NCI-H187 treated with DMSO at 0.1 percent for 48 hours (cell line): ENCODE data around the gene DCAF10.
"Not testable (repeated sequence)": the region's sequence is repeated elsewhere in the genome, so short reads cannot be mapped to it uniquely, and the experiment has no call there.

ENCODE experiments used
- DNase-seq: peaks from one replicate; lab custom pipeline; 2025; lab: John Stamatoyannopoulos, UW

The DCAF10 gene

GRCh38 chr9:37908698-37909186 lies 108.1 kb downstream of the DCAF10 start:
- no peak for DNase-seq

- no peak for DNase-seq
These were observed 108.7 kb downstream of the DCAF10 start for GRCh38 chr9:37909326-37909725.

GRCh38 chr9:37909836-37910235 lies 109.2 kb downstream of the DCAF10 start:
- not testable (repeated sequence) for DNase-seq

- no peak for DNase-seq
These were observed 109.7 kb downstream of the DCAF10 start for GRCh38 chr9:37910271-37910670.

- DNase-seq, result no peak
These were observed 110.7 kb downstream of the DCAF10 start for GRCh38 chr9:37911271-37911681.

- DNase-seq, result no peak
These were observed 113.0 kb downstream of the DCAF10 start for GRCh38 chr9:37913480-37914153.

- DNase-seq, result no peak
These were observed 113.6 kb downstream of the DCAF10 start for GRCh38 chr9:37914154-37914551.

- DNase-seq, result no peak
These were observed 114.2 kb downstream of the DCAF10 start for GRCh38 chr9:37914701-37915358.

GRCh38 chr9:37915911-37916470 lies 115.4 kb downstream of the DCAF10 start:
- DNase-seq, result no peak

- DNase-seq, result no peak
These were observed 116.1 kb downstream of the DCAF10 start for GRCh38 chr9:37916471-37917312.
